Activated CD4-positive, alpha-beta memory T cell treated with anti-CD3 and anti-CD28 coated beads for 36 hours (primary cell): ENCODE results near the gene IQCB1. TPM values are rescaled to one million over a fixed set of nuclear protein-coding genes. Genes with fewer than 3 reads are reported as not detected.
"Not testable (repeated sequence)": the region's sequence is repeated elsewhere in the genome, so short reads cannot be mapped to it uniquely, and the experiment has no call there.

Experiments
- CTCF ChIA-PET: fragments of 350-600 bp; sonication (Branson Sonifier 250); formaldehyde crosslinking; loops from one replicate; lab custom pipeline; 2021; ENCODE audit warnings: antibody characterized with exemption, inconsistent platforms; lab: Charles Lee
- POLR2A ChIA-PET: fragments of 350-600 bp; sonication (Branson Sonifier 250); formaldehyde crosslinking; loops from one replicate; lab custom pipeline; 2021; ENCODE audit warnings: antibody characterized with exemption; lab: Charles Lee
- DNase-seq: peaks from one replicate; pipeline ENCODE4 v3.0.0-alpha.2; 2020
- H3K27ac Mint-ChIP-seq: one replicate; pipeline ENCODE4 v1.8.0; 2021; ENCODE audit warnings: mixed read lengths
- H3K27me3 Mint-ChIP-seq: one replicate; pipeline ENCODE4 v1.8.0; 2021; ENCODE audit warnings: mixed read lengths
- H3K36me3 Mint-ChIP-seq: one replicate; pipeline ENCODE4 v1.8.0; 2021; ENCODE audit warnings: mixed read lengths
- H3K4me1 Mint-ChIP-seq: one replicate; pipeline ENCODE4 v1.8.0; 2021; ENCODE audit warnings: low read depth, mixed read lengths
- H3K4me3 Mint-ChIP-seq: one replicate; pipeline ENCODE4 v1.8.0; 2021; ENCODE audit warnings: mild to moderate bottlenecking, mixed read lengths
- H3K9me3 Mint-ChIP-seq: one replicate; pipeline ENCODE4 v1.8.0; 2021; ENCODE audit warnings: mixed read lengths
- intact Hi-C: fragments of 100-400 bp; cut with micrococcal nuclease; formaldehyde crosslinking; loops from one replicate; pipeline ENCODE4 v1.15.1; 2023
- total RNA-seq, 2 experiments: library from RNA; stranded (reverse); gene quantifications; one replicate each; pipeline ENCODE4 v1.2.3, GENCODE V29; 2021

The IQCB1 gene
- total RNA-seq, 2 experiments from 2014 or later = 36.8 to 37.3 TPM

- DNase-seq = no peak
- Mint-ChIP-seq H3K36me3 (peaks cover 33% of the 10 kb centered on the region), H3K4me3 (no peak overlapping the region), H3K9me3 (no peaks in the 10 kb centered on the region), H3K27me3 (no peaks in the 10 kb centered on the region), H3K27ac (peak overlapping the region; percentile 0), H3K4me1 (peaks cover 6% of the 10 kb centered on the region)
- ChIA-PET CTCF (no interaction called here), POLR2A (no interaction called here)
- intact Hi-C loops = no loop called here
These were observed 34.0 kb downstream of the IQCB1 start for GRCh38 chr3:121800906-121801305.

GRCh38 chr3:121796970-121797369, 37.9 kb downstream of the IQCB1 start:
- Mint-ChIP-seq H3K4me1 (peaks cover 6% of the 10 kb centered on the region), H3K27ac (no peak overlapping the region), H3K4me3 (no peak overlapping the region), H3K27me3 (no peaks in the 10 kb centered on the region), H3K9me3 (no peaks in the 10 kb centered on the region), H3K36me3 (peaks cover 28% of the 10 kb centered on the region)
- no peak for DNase-seq
- intact Hi-C loops = no loop called here
- POLR2A ChIA-PET = no interaction called here
- CTCF ChIA-PET = no interaction called here

- DNase-seq = no peak
- no peaks in the 10 kb centered on the region for H3K27me3 Mint-ChIP-seq
- H3K9me3 Mint-ChIP-seq = no peaks in the 10 kb centered on the region
- ChIA-PET CTCF (no interaction called here), POLR2A (no interaction called here)
- intact Hi-C loops = no loop called here
- H3K36me3 Mint-ChIP-seq = peaks cover 38% of the 10 kb centered on the region
- no peaks in the 10 kb centered on the region for H3K4me1 Mint-ChIP-seq
- H3K4me3 Mint-ChIP-seq = no peak overlapping the region
- H3K27ac Mint-ChIP-seq = no peak overlapping the region
These were observed 40.4 kb downstream of the IQCB1 start for GRCh38 chr3:121794264-121794983.

GRCh38 chr3:121793078-121793477, 41.8 kb downstream of the IQCB1 start:
- CTCF ChIA-PET = no interaction called here
- Mint-ChIP-seq H3K4me1 (no peaks in the 10 kb centered on the region), H3K36me3 (peaks cover 47% of the 10 kb centered on the region), H3K27ac (no peak overlapping the region), H3K27me3 (no peaks in the 10 kb centered on the region), H3K9me3 (no peaks in the 10 kb centered on the region), H3K4me3 (no peak overlapping the region)
- POLR2A ChIA-PET = no interaction called here
- DNase-seq = no peak
- intact Hi-C loops = no loop called here

- intact Hi-C loops = no loop called here
- ChIA-PET CTCF (no interaction called here), POLR2A (no interaction called here)
- H3K36me3 Mint-ChIP-seq = peaks cover 55% of the 10 kb centered on the region
- no peak overlapping the region for H3K4me3 Mint-ChIP-seq
- no peak overlapping the region for H3K27ac Mint-ChIP-seq
- no peak for DNase-seq
- no peaks in the 10 kb centered on the region for H3K27me3 Mint-ChIP-seq
- no peaks in the 10 kb centered on the region for H3K4me1 Mint-ChIP-seq
- no peaks in the 10 kb centered on the region for H3K9me3 Mint-ChIP-seq
These were observed 48.4 kb downstream of the IQCB1 start for GRCh38 chr3:121786485-121786884.

- H3K4me3 Mint-ChIP-seq, H3K4me1 Mint-ChIP-seq, H3K9me3 Mint-ChIP-seq, CTCF ChIA-PET, DNase-seq, POLR2A ChIA-PET, H3K27me3 Mint-ChIP-seq, H3K27ac Mint-ChIP-seq, intact Hi-C loops: not testable (repeated sequence)
- H3K36me3 Mint-ChIP-seq = peaks cover 66% of the 10 kb centered on the region
These were observed 52.1 kb downstream of the IQCB1 start for GRCh38 chr3:121782784-121783183.

GRCh38 chr3:121781611-121782010, 53.2 kb downstream of the IQCB1 start:
- H3K36me3 Mint-ChIP-seq = peaks cover 71% of the 10 kb centered on the region
- intact Hi-C loops = no loop called here
- H3K27ac Mint-ChIP-seq = no peak overlapping the region
- H3K4me1 Mint-ChIP-seq = no peaks in the 10 kb centered on the region
- no peaks in the 10 kb centered on the region for H3K27me3 Mint-ChIP-seq
- H3K9me3 Mint-ChIP-seq = no peaks in the 10 kb centered on the region
- H3K4me3 Mint-ChIP-seq = no peak overlapping the region
- DNase-seq = no peak
- POLR2A ChIA-PET = no interaction called here
- CTCF ChIA-PET = no interaction called here

- DNase-seq, H3K4me3 Mint-ChIP-seq, intact Hi-C loops, H3K9me3 Mint-ChIP-seq, CTCF ChIA-PET, H3K27me3 Mint-ChIP-seq, H3K27ac Mint-ChIP-seq, POLR2A ChIA-PET, H3K4me1 Mint-ChIP-seq: not testable (repeated sequence)
- H3K36me3 Mint-ChIP-seq = peaks cover 73% of the 10 kb centered on the region
These were observed 59.8 kb downstream of the IQCB1 start for GRCh38 chr3:121775095-121775494.

- Mint-ChIP-seq H3K27me3 (no peaks in the 10 kb centered on the region), H3K9me3 (no peaks in the 10 kb centered on the region), H3K4me1 (no peaks in the 10 kb centered on the region), H3K36me3 (peaks cover 33% of the 10 kb centered on the region), H3K27ac (no peak overlapping the region), H3K4me3 (no peak overlapping the region)
- intact Hi-C loops = no loop called here
- DNase-seq = no peak
- POLR2A ChIA-PET = no interaction called here
- CTCF ChIA-PET = no interaction called here
These were observed 65.6 kb downstream of the IQCB1 start for GRCh38 chr3:121769246-121769645.

GRCh38 chr3:121768452-121768851, 66.4 kb downstream of the IQCB1 start:
- ChIA-PET CTCF (no interaction called here), POLR2A (no interaction called here)
- Mint-ChIP-seq H3K27me3 (no peaks in the 10 kb centered on the region), H3K4me1 (no peaks in the 10 kb centered on the region), H3K27ac (no peak overlapping the region), H3K4me3 (no peak overlapping the region), H3K36me3 (peaks cover 27% of the 10 kb centered on the region), H3K9me3 (no peaks in the 10 kb centered on the region)
- DNase-seq = no peak
- intact Hi-C loops = no loop called here

- Mint-ChIP-seq H3K27me3 (no peaks in the 10 kb centered on the region), H3K36me3 (no peaks in the 10 kb centered on the region), H3K9me3 (no peaks in the 10 kb centered on the region), H3K27ac (no peak overlapping the region), H3K4me3 (no peak overlapping the region), H3K4me1 (no peaks in the 10 kb centered on the region)
- POLR2A ChIA-PET = no interaction called here
- CTCF ChIA-PET = no interaction called here
- DNase-seq = no peak
- intact Hi-C loops = no loop called here
These were observed 75.2 kb downstream of the IQCB1 start for GRCh38 chr3:121759541-121760202.

- H3K4me1 Mint-ChIP-seq = no peaks in the 10 kb centered on the region
- H3K27me3 Mint-ChIP-seq = no peaks in the 10 kb centered on the region
- no peak for DNase-seq
- H3K4me3 Mint-ChIP-seq = no peak overlapping the region
- no peak overlapping the region for H3K27ac Mint-ChIP-seq
- H3K36me3 Mint-ChIP-seq = no peaks in the 10 kb centered on the region
- H3K9me3 Mint-ChIP-seq = no peaks in the 10 kb centered on the region
- intact Hi-C loops = no loop called here
- ChIA-PET POLR2A (no interaction called here), CTCF (no interaction called here)
These were observed 76.0 kb downstream of the IQCB1 start for GRCh38 chr3:121758727-121759450.
